ENCODE data around the gene GULP1.

The GULP1 gene

GRCh38 chr2:188322569-188323551, 31.2 kb downstream of the GULP1 start:
- no peak overlapping the region for H3K4me3 Mint-ChIP-seq
- H3K27ac Mint-ChIP-seq = no peak overlapping the region
- TF ChIP-seq CTCF (IDR thresholded peaks at IDR 0.05) = no peak
- peaks cover 18% of the 10 kb centered on the region for H3K4me1 Mint-ChIP-seq
- H3K9me3 Mint-ChIP-seq = no peaks in the 10 kb centered on the region
- no peak for DNase-seq
- H3K36me3 Mint-ChIP-seq (ENCODE audit: low read depth) = no peaks in the 10 kb centered on the region
- no peaks in the 10 kb centered on the region for H3K27me3 Mint-ChIP-seq (ENCODE audit: low read depth, poor library complexity)

- no peaks in the 10 kb centered on the region for H3K36me3 Mint-ChIP-seq (ENCODE audit: low read depth)
- H3K9me3 Mint-ChIP-seq = no peaks in the 10 kb centered on the region
- no peak overlapping the region for H3K4me3 Mint-ChIP-seq
- no peak overlapping the region for H3K27ac Mint-ChIP-seq
- H3K27me3 Mint-ChIP-seq (ENCODE audit: low read depth, poor library complexity) = no peaks in the 10 kb centered on the region
- DNase-seq = no peak
- H3K4me1 Mint-ChIP-seq = peaks cover 18% of the 10 kb centered on the region
- no peak for TF ChIP-seq CTCF (IDR thresholded peaks at IDR 0.05)
Observed at GRCh38 chr2:188324067-188324466, 32.4 kb downstream of the GULP1 start.

GRCh38 chr2:188326290-188326668, 34.6 kb downstream of the GULP1 start:
- H3K9me3 Mint-ChIP-seq = no peaks in the 10 kb centered on the region
- TF ChIP-seq CTCF (IDR thresholded peaks at IDR 0.05) = no peak
- peaks cover 18% of the 10 kb centered on the region for H3K4me1 Mint-ChIP-seq
- no peaks in the 10 kb centered on the region for H3K36me3 Mint-ChIP-seq (ENCODE audit: low read depth)
- no peak for DNase-seq
- H3K4me3 Mint-ChIP-seq = no peak overlapping the region
- no peaks in the 10 kb centered on the region for H3K27me3 Mint-ChIP-seq (ENCODE audit: low read depth, poor library complexity)
- H3K27ac Mint-ChIP-seq = no peak overlapping the region

- H3K4me1 Mint-ChIP-seq = peaks cover 18% of the 10 kb centered on the region
- H3K27ac Mint-ChIP-seq = no peak overlapping the region
- H3K36me3 Mint-ChIP-seq (ENCODE audit: low read depth) = no peaks in the 10 kb centered on the region
- H3K27me3 Mint-ChIP-seq (ENCODE audit: low read depth, poor library complexity) = no peaks in the 10 kb centered on the region
- TF ChIP-seq CTCF (IDR thresholded peaks at IDR 0.05) = no peak
- no peaks in the 10 kb centered on the region for H3K9me3 Mint-ChIP-seq
- H3K4me3 Mint-ChIP-seq = no peak overlapping the region
- DNase-seq = no peak
Observed at GRCh38 chr2:188326669-188327301, 35.1 kb downstream of the GULP1 start.

- H3K27me3 Mint-ChIP-seq (ENCODE audit: low read depth, poor library complexity) = no peaks in the 10 kb centered on the region
- H3K9me3 Mint-ChIP-seq = no peaks in the 10 kb centered on the region
- TF ChIP-seq CTCF (IDR thresholded peaks at IDR 0.05) = no peak
- no peak overlapping the region for H3K27ac Mint-ChIP-seq
- H3K4me1 Mint-ChIP-seq = peaks cover 19% of the 10 kb centered on the region
- H3K4me3 Mint-ChIP-seq = no peak overlapping the region
- no peak for DNase-seq
- H3K36me3 Mint-ChIP-seq (ENCODE audit: low read depth) = no peaks in the 10 kb centered on the region
Observed at GRCh38 chr2:188327518-188328213, 36.0 kb downstream of the GULP1 start.
